HepG2 (cell line): ENCODE results near the gene ARHGAP35. TPM values are rescaled to one million over a fixed set of nuclear protein-coding genes. Genes with fewer than 3 reads are reported as not detected.

ENCODE experiments used
- ATAD3A ChIP-seq: sonication (generic); formaldehyde crosslinking; IDR thresholded peaks from 2 replicates; pipeline ENCODE4 v1.4.0; 2020; ENCODE audit warnings: missing genetic modification reagents
- ATF7 ChIP-seq, 2 experiments: fragments of 450-650 bp in 1 of 2; sonication (generic) in 1 of 2; formaldehyde crosslinking in 1 of 2; IDR thresholded peaks; 2 replicates each; pipeline versions ENCODE4 v1.4.0 to v1.6.1; 2016 to 2020; ENCODE audit warnings: antibody characterized with exemption in 1 of 2, mild to moderate bottlenecking in 1 of 2, missing genetic modification reagents in 1 of 2
- ATM ChIP-seq: fragments of 450-650 bp; IDR thresholded peaks from 2 replicates; pipeline ENCODE4 v1.7.1; 2017; ENCODE audit warnings: mild to moderate bottlenecking, borderline replicate concordance
- HIVEP1 ChIP-seq: sonication (generic); formaldehyde crosslinking; IDR thresholded peaks from 2 replicates; pipeline ENCODE4 v1.4.0; 2020; ENCODE audit warnings: mild to moderate bottlenecking, missing genetic modification reagents
- KDM5B ChIP-seq: sonication (generic); formaldehyde crosslinking; IDR thresholded peaks from 2 replicates; pipeline ENCODE4 v1.4.0; 2020; ENCODE audit warnings: missing genetic modification reagents, mild to moderate bottlenecking, borderline replicate concordance
- MEIS1 ChIP-seq: sonication (generic); formaldehyde crosslinking; IDR thresholded peaks from 2 replicates; pipeline ENCODE4 v1.9.0; 2021; ENCODE audit warnings: mild to moderate bottlenecking, missing genetic modification reagents, moderate library complexity, borderline replicate concordance
- MYC ChIP-seq: sonication (generic); formaldehyde crosslinking; IDR thresholded peaks from 2 replicates; pipeline ENCODE4 v1.9.0; 2021; ENCODE audit warnings: missing genetic modification reagents, borderline replicate concordance
- SOX5 ChIP-seq: IDR thresholded peaks from 2 replicates; pipeline ENCODE4 v1.6.1; 2016; ENCODE audit warnings: borderline replicate concordance
- STAT6 ChIP-seq: sonication (generic); formaldehyde crosslinking; IDR thresholded peaks from 2 replicates; pipeline ENCODE4 v1.4.0; 2020; ENCODE audit warnings: missing genetic modification reagents, mild to moderate bottlenecking, borderline replicate concordance
- TMF1 ChIP-seq: sonication (generic); formaldehyde crosslinking; IDR thresholded peaks from 2 replicates; pipeline ENCODE4 v1.8.1; 2022; ENCODE audit warnings: low read depth, missing genetic modification reagents
- ZNF256 ChIP-seq: sonication (generic); formaldehyde crosslinking; conservative IDR thresholded peaks from 2 replicates; pipeline ENCODE4 v1.4.0; 2020; ENCODE audit warnings: missing genetic modification reagents
- ZNF558 ChIP-seq: sonication (generic); formaldehyde crosslinking; IDR thresholded peaks from 2 replicates; pipeline ENCODE4 v1.9.0; 2022; ENCODE audit warnings: mild to moderate bottlenecking, missing genetic modification reagents, borderline replicate concordance
- ZNF878 ChIP-seq: sonication (generic); formaldehyde crosslinking; IDR thresholded peaks from 2 replicates; pipeline ENCODE4 v1.8.1; 2023; ENCODE audit warnings: mild to moderate bottlenecking, missing genetic modification reagents, moderate library complexity
- ZNF883 ChIP-seq: sonication (generic); formaldehyde crosslinking; IDR thresholded peaks from 2 replicates; pipeline ENCODE4 v1.5.1; 2020; ENCODE audit warnings: mild to moderate bottlenecking, missing genetic modification reagents; ENCODE audit errors: not compliant biosample characterization
- ZSCAN30 ChIP-seq: sonication (generic); formaldehyde crosslinking; IDR thresholded peaks from 2 replicates; pipeline ENCODE4 v1.5.0; 2020; ENCODE audit warnings: mild to moderate bottlenecking, missing genetic modification reagents
- ZZZ3 ChIP-seq: sonication (generic); formaldehyde crosslinking; IDR thresholded peaks from 2 replicates; pipeline ENCODE4 v1.4.0; 2020; ENCODE audit warnings: missing genetic modification reagents, mild to moderate bottlenecking, borderline replicate concordance
- polyA plus RNA-seq, 8 experiments: library from polyadenylated mRNA; depleted of rRNA in 3 of 8; stranded (reverse) in 7 of 8; unstranded in 1 of 8; fragments of >200 nt; fragmentation: Illumina TruSeq in 4 of 8; extraction: Trizol in 4 of 8; gene quantifications; 2 replicates each; pipeline versions ENCODE4 v1.2.1 to v1.2.3, GENCODE V29; 2011 to 2016; ENCODE audit warnings: low read depth in 4 of 8, missing spikeins in 1 of 8, mixed read lengths in 1 of 8; ENCODE audit not compliant: insufficient read depth in 1 of 8
- total RNA-seq, 5 experiments: library from RNA; depleted of rRNA; stranded (reverse); fragments of >200 nt; fragmentation: Illumina TruSeq; extraction: Trizol; gene quantifications; 2 replicates each; pipeline ENCODE4 v1.2.3, GENCODE V29; 2016; ENCODE audit warnings: low read depth in 1 of 5
- TF ChIP-seq, protein P1 (sequence below): sonication (generic); formaldehyde crosslinking; conservative IDR thresholded peaks from 2 replicates; pipeline ENCODE4 v1.8.0; 2022; ENCODE audit warnings: missing genetic modification reagents
- TF ChIP-seq, protein P2 (sequence below): sonication (generic); formaldehyde crosslinking; IDR thresholded peaks from 2 replicates; pipeline ENCODE4 v1.8.0; 2022; ENCODE audit warnings: mild to moderate bottlenecking, missing genetic modification reagents
- TF ChIP-seq, protein P3 (sequence below): sonication (generic); formaldehyde crosslinking; IDR thresholded peaks from 2 replicates; pipeline ENCODE4 v1.8.1; 2022; ENCODE audit warnings: mild to moderate bottlenecking, missing genetic modification reagents

The ARHGAP35 gene
- total and polyA plus RNA-seq, 2 of the 13 experiments (the other 11 are each of a cell fraction or from before 2014, with no cell fraction given), result 30.1 to 30.2 TPM

- TF ChIP-seq, protein P1, sequence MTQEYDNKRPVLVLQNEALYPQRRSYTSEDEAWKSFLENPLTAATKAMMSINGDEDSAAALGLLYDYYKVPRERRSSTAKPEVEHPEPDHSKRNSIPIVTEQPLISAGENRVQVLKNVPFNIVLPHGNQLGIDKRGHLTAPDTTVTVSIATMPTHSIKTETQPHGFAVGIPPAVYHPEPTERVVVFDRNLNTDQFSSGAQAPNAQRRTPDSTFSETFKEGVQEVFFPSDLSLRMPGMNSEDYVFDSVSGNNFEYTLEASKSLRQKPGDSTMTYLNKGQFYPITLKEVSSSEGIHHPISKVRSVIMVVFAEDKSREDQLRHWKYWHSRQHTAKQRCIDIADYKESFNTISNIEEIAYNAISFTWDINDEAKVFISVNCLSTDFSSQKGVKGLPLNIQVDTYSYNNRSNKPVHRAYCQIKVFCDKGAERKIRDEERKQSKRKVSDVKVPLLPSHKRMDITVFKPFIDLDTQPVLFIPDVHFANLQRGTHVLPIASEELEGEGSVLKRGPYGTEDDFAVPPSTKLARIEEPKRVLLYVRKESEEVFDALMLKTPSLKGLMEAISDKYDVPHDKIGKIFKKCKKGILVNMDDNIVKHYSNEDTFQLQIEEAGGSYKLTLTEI (CRISPR knock-in tag), result no peak
- TF ChIP-seq ZZZ3 (CRISPR knock-in tag), result peak; percentile 82; the same call in 1 of the 2 replicates
- TF ChIP-seq ZNF256 (CRISPR knock-in tag), result no peak; the same call in 1 of the 2 replicates
- TF ChIP-seq KDM5B (CRISPR knock-in tag), result peak; percentile 90
- no peak for TF ChIP-seq TMF1
- no peak for TF ChIP-seq ATF7 (IDR thresholded peaks at IDR 0.05)
- TF ChIP-seq ATF7 (CRISPR knock-in tag; IDR thresholded peaks at IDR 0.05), result peak; percentile 78; the same call in 1 of the 2 replicates
- TF ChIP-seq SOX5 (CRISPR knock-in tag), result no peak; the same call in 1 of the 2 replicates
- peak; percentile 78 for TF ChIP-seq ZNF883
- TF ChIP-seq, protein P2, sequence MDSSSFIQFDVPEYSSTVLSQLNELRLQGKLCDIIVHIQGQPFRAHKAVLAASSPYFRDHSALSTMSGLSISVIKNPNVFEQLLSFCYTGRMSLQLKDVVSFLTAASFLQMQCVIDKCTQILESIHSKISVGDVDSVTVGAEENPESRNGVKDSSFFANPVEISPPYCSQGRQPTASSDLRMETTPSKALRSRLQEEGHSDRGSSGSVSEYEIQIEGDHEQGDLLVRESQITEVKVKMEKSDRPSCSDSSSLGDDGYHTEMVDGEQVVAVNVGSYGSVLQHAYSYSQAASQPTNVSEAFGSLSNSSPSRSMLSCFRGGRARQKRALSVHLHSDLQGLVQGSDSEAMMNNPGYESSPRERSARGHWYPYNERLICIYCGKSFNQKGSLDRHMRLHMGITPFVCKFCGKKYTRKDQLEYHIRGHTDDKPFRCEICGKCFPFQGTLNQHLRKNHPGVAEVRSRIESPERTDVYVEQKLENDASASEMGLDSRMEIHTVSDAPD (CRISPR knock-in tag), result no peak
- TF ChIP-seq HIVEP1 (CRISPR knock-in tag), result no peak
- TF ChIP-seq ZNF878 (CRISPR knock-in tag), result peak; percentile 94; the same call in 1 of the 2 replicates
- TF ChIP-seq ATAD3A, result no peak
- TF ChIP-seq ATM, result no peak
- TF ChIP-seq, protein P3, sequence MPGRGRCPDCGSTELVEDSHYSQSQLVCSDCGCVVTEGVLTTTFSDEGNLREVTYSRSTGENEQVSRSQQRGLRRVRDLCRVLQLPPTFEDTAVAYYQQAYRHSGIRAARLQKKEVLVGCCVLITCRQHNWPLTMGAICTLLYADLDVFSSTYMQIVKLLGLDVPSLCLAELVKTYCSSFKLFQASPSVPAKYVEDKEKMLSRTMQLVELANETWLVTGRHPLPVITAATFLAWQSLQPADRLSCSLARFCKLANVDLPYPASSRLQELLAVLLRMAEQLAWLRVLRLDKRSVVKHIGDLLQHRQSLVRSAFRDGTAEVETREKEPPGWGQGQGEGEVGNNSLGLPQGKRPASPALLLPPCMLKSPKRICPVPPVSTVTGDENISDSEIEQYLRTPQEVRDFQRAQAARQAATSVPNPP (CRISPR knock-in tag), result no peak
- TF ChIP-seq ZNF558 (CRISPR knock-in tag), result peak; percentile 61; the same call in 1 of the 2 replicates
- TF ChIP-seq ZSCAN30 (CRISPR knock-in tag), result no peak
- TF ChIP-seq STAT6 (CRISPR knock-in tag), result no peak; the same call in 1 of the 2 replicates
- peak; percentile 79 for TF ChIP-seq MYC (CRISPR knock-in tag)
- peak; percentile 92 for TF ChIP-seq MEIS1 (CRISPR knock-in tag)
These were observed 512 bp upstream of the ARHGAP35 start (continued) for GRCh38 chr19:46860125-46860845.
